ENCODE results near the gene APOBEC3B.
"Not testable (repeated sequence)": the region's sequence is repeated elsewhere in the genome, so short reads cannot be mapped to it uniquely, and the experiment has no call there.

DNA sequence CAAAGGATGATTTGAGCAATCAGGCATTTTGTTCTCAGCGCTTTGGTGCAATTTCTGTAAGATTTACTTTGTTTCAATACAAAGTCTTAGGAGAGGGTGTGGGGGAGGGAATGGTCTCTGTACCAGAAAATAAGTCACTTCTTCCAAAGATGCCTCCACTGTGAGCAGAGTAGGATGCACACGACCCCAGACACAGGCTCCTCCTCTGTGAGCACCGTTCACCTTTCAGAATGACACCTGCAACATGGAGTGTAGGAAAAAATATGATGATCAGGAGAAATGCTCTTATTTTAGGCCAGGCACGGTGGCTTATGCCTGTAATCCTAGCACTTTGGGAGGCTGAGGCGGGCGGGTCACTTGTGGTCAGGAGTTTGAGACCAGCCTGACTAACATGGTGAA, 32.6 kb downstream of the APOBEC3B start:
- TF ChIP-seq, protein P1, sequence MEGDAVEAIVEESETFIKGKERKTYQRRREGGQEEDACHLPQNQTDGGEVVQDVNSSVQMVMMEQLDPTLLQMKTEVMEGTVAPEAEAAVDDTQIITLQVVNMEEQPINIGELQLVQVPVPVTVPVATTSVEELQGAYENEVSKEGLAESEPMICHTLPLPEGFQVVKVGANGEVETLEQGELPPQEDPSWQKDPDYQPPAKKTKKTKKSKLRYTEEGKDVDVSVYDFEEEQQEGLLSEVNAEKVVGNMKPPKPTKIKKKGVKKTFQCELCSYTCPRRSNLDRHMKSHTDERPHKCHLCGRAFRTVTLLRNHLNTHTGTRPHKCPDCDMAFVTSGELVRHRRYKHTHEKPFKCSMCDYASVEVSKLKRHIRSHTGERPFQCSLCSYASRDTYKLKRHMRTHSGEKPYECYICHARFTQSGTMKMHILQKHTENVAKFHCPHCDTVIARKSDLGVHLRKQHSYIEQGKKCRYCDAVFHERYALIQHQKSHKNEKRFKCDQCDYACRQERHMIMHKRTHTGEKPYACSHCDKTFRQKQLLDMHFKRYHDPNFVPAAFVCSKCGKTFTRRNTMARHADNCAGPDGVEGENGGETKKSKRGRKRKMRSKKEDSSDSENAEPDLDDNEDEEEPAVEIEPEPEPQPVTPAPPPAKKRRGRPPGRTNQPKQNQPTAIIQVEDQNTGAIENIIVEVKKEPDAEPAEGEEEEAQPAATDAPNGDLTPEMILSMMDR (IDR thresholded peaks at IDR 0.05), result not testable (repeated sequence)
- TF ChIP-seq POLR2A (IDR thresholded peaks at IDR 0.05), result not testable (repeated sequence)
